MM.1S (cell line): ENCODE measurements around the gene DACH1.

Experiments used
- DNase-seq: peaks from one replicate; pipeline ENCODE4 v3.0.0-alpha.2; 2015
- H2AFZ ChIP-seq: fragments of 300-600 bp; sonication (generic); 2 replicates; pipeline ENCODE4 v1.6.0; 2016; ENCODE audit warnings: antibody characterized with exemption, low read length
- H3F3A ChIP-seq: fragments of 300-600 bp; sonication (generic); 2 replicates; pipeline ENCODE4 v1.6.1; 2016; ENCODE audit warnings: mild to moderate bottlenecking, antibody characterized with exemption, low read length, moderate library complexity, mixed read lengths; ENCODE audit not compliant: insufficient read depth
- H3K27ac ChIP-seq: fragments of 300-600 bp; sonication (generic); 2 replicates; pipeline ENCODE4 v1.5.1; 2016; ENCODE audit warnings: mild to moderate bottlenecking, low read length
- H3K27me3 ChIP-seq: fragments of 300-600 bp; sonication (generic); replicated peaks from 2 replicates; pipeline ENCODE4 v1.6.0; 2016; ENCODE audit warnings: low read length; ENCODE audit not compliant: insufficient read depth
- H3K36me3 ChIP-seq: fragments of 300-600 bp; sonication (generic); replicated peaks from 2 replicates; pipeline ENCODE4 v1.6.1; 2016; ENCODE audit warnings: mild to moderate bottlenecking, low read length, mixed read lengths; ENCODE audit not compliant: insufficient read depth
- H3K4me1 ChIP-seq: fragments of 300-600 bp; sonication (generic); 2 replicates; pipeline ENCODE4 v1.6.1; 2016; ENCODE audit warnings: low read length, mixed read lengths
- H3K4me2 ChIP-seq: fragments of 300-600 bp; sonication (generic); 2 replicates; pipeline ENCODE4 v1.6.0; 2016; ENCODE audit warnings: low read depth, low read length
- H3K4me3 ChIP-seq: fragments of 300-600 bp; sonication (generic); 2 replicates; pipeline ENCODE4 v1.5.1; 2016; ENCODE audit warnings: low read length, mixed read lengths
- H3K79me2 ChIP-seq: fragments of 300-600 bp; sonication (generic); 2 replicates; pipeline ENCODE4 v1.6.1; 2016; ENCODE audit warnings: mixed run types, low read length, mixed read lengths
- H3K9ac ChIP-seq: fragments of 300-600 bp; sonication (generic); 2 replicates; pipeline ENCODE4 v1.6.1; 2016; ENCODE audit warnings: low read length, mixed read lengths
- H3K9me2 ChIP-seq: fragments of 300-600 bp; sonication (generic); replicated peaks from 2 replicates; pipeline ENCODE4 v1.6.1; 2016; ENCODE audit warnings: mild to moderate bottlenecking, low read length, mixed read lengths; ENCODE audit not compliant: insufficient read depth
- H3K9me3 ChIP-seq: fragments of 300-600 bp; sonication (generic); replicated peaks from 2 replicates; pipeline ENCODE4 v1.6.1; 2016; ENCODE audit warnings: mild to moderate bottlenecking, low read length, mixed read lengths; ENCODE audit not compliant: insufficient read depth
- H4K20me1 ChIP-seq: fragments of 300-600 bp; sonication (generic); 2 replicates; pipeline ENCODE4 v1.6.1; 2016; ENCODE audit warnings: mild to moderate bottlenecking, low read length, moderate library complexity, mixed read lengths; ENCODE audit not compliant: insufficient read depth
- EZH2 ChIP-seq: fragments of 300-600 bp; sonication (generic); optimal IDR thresholded peaks from 2 replicates; pipeline ENCODE3; 2017; ENCODE audit warnings: low read depth, mild to moderate bottlenecking, antibody characterized with exemption, low read length, mixed read lengths
- EZH2phosphoT487 ChIP-seq: fragments of 300-600 bp; sonication (generic); IDR thresholded peaks from 2 replicates; pipeline ENCODE4 v1.6.1; 2018; ENCODE audit warnings: antibody characterized with exemption, low read length
- TF ChIP-seq, protein P1 (sequence below): fragments of 300-600 bp; sonication (generic); IDR thresholded peaks from 2 replicates; pipeline ENCODE4 v1.5.1; 2016; ENCODE audit warnings: antibody characterized with exemption, low read length, mixed read lengths

The DACH1 gene

DNA sequence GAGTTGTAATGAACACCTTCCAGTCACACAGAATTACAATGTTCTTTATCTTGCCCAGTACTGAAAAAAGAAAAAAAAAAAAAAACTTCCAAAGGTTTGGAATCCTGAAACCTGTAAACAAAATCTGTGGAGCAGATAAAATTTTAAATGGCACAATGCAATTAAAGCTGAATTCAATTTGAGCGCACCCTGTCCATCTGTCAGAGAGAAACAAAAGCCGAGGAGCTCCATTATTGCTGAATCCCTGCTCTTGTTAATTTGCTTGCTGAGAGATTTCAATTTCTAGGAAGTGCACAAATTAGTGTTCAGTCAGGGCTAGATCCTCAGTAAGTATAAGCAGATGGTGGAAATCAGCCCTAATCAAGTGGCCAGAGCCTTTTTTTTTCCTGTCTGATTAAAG, 65.2 kb downstream of the DACH1 start:
- Histone ChIP-seq H3K27ac (no peak overlapping the region), H3K36me3 (no peaks in the 10 kb centered on the region), H3F3A (no peaks in the 10 kb centered on the region), H4K20me1 (no peaks in the 10 kb centered on the region), H3K79me2 (no peaks in the 10 kb centered on the region), H2AFZ (no peak overlapping the region), H3K9ac (no peak overlapping the region), H3K4me2 (no peak overlapping the region), H3K9me2 (no peaks in the 10 kb centered on the region), H3K9me3 (no peaks in the 10 kb centered on the region), H3K27me3 (no peaks in the 10 kb centered on the region), H3K4me3 (no peak overlapping the region), H3K4me1 (no peaks in the 10 kb centered on the region)
- DNase-seq, result no peak
- TF ChIP-seq EZH2phosphoT487 (no peak), EZH2 (no peak)
- TF ChIP-seq, protein P1, sequence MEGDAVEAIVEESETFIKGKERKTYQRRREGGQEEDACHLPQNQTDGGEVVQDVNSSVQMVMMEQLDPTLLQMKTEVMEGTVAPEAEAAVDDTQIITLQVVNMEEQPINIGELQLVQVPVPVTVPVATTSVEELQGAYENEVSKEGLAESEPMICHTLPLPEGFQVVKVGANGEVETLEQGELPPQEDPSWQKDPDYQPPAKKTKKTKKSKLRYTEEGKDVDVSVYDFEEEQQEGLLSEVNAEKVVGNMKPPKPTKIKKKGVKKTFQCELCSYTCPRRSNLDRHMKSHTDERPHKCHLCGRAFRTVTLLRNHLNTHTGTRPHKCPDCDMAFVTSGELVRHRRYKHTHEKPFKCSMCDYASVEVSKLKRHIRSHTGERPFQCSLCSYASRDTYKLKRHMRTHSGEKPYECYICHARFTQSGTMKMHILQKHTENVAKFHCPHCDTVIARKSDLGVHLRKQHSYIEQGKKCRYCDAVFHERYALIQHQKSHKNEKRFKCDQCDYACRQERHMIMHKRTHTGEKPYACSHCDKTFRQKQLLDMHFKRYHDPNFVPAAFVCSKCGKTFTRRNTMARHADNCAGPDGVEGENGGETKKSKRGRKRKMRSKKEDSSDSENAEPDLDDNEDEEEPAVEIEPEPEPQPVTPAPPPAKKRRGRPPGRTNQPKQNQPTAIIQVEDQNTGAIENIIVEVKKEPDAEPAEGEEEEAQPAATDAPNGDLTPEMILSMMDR, result no peak

DNA sequence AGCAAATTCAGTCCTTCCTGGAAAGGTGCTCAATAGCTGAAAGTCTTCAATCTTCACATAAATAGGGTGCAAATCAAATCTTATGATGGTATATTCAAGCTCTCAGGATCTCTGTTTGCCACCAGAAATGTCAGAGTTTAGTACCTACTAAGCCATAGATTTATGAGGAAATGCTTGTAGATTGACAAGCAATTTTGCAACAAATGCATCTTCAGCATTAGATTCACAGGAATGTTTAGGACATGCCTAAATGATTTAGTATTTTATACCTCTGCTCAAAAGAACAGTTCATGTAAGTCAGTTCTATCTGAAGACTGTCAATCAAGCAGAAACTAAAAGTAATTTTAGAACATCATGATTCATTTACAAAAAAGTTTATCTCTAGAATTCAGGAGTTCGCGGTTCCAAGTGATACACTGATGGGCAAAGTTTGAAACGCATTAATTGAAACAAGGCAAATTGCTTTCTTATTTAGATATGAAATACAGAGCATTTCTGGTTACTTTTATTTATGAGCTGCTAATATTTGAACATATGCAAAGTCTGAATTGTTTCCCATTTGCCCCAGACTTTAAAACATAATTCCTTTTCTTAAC, 65.7 kb downstream of the DACH1 start:
- no peak overlapping the region for H3K9ac ChIP-seq
- DNase-seq, result no peak

DNA sequence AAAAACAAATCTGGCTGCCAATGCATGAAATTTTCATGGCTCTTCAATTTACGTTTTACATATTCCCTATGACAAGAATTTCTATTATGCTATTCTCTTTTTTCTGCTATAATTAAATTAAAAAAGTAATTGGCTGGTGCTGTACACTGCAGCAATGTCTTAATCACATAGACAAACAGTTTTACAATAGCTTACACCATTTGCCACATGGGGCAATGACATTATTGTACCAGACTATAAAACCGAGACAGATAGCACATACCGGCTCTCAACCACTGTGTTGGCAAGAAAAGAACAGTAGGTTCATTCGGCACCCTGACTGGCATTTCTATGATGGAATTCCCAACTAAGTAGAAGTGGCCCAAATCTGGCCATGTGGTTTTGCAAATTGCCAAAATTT, 67.7 kb downstream of the DACH1 start:
- H3K79me2 ChIP-seq, result no peaks in the 10 kb centered on the region
- no peaks in the 10 kb centered on the region for H4K20me1 ChIP-seq
- H3K27ac ChIP-seq, result no peak overlapping the region
- no peaks in the 10 kb centered on the region for H3K27me3 ChIP-seq
- no peak overlapping the region for H3K9ac ChIP-seq
- no peaks in the 10 kb centered on the region for H3K4me1 ChIP-seq
- TF ChIP-seq EZH2 (no peak), EZH2phosphoT487 (no peak)
- TF ChIP-seq, protein P1, result no peak
- H3K4me3 ChIP-seq, result no peak overlapping the region
- H3K4me2 ChIP-seq, result no peak overlapping the region
- no peaks in the 10 kb centered on the region for H3K36me3 ChIP-seq
- no peak overlapping the region for H2AFZ ChIP-seq
- H3K9me2 ChIP-seq, result no peaks in the 10 kb centered on the region
- DNase-seq, result no peak
- H3K9me3 ChIP-seq, result no peaks in the 10 kb centered on the region
- H3F3A ChIP-seq, result no peaks in the 10 kb centered on the region

More for the DNA sequence above, 65.7 kb downstream of the DACH1 start:
- TF ChIP-seq EZH2phosphoT487, result no peak
- no peak for TF ChIP-seq EZH2
- TF ChIP-seq, protein P1, result no peak
- Histone ChIP-seq H3F3A (no peaks in the 10 kb centered on the region), H3K9me2 (no peaks in the 10 kb centered on the region), H3K27ac (no peak overlapping the region), H3K4me1 (no peaks in the 10 kb centered on the region), H3K4me3 (no peak overlapping the region), H2AFZ (no peak overlapping the region), H4K20me1 (no peaks in the 10 kb centered on the region), H3K4me2 (no peak overlapping the region), H3K27me3 (no peaks in the 10 kb centered on the region), H3K36me3 (no peaks in the 10 kb centered on the region), H3K9me3 (no peaks in the 10 kb centered on the region), H3K79me2 (no peaks in the 10 kb centered on the region)
